ENCODE measurements around the gene TOP1. TPM values are rescaled to one million over a fixed set of nuclear protein-coding genes. Genes with fewer than 3 reads are reported as not detected.

The TOP1 gene
- total RNA-seq, 1 donor from 2014 or later = 9.4 TPM

- no peak for DNase-seq (ENCODE audit: low spot score in 2 of 2)
- Histone ChIP-seq H3K9me3 (no peaks in the 10 kb centered on the region), H3K27ac (no peak overlapping the region), H3K4me1 (peaks cover 2 to 15% of the 10 kb centered on the region in 2 donors), H3K36me3 (peaks cover 2 to 14% of the 10 kb centered on the region in 2 donors), H3K27me3 (no peaks in the 10 kb centered on the region), H3K4me3 (no peak overlapping the region)
- TF ChIP-seq, protein P1, sequence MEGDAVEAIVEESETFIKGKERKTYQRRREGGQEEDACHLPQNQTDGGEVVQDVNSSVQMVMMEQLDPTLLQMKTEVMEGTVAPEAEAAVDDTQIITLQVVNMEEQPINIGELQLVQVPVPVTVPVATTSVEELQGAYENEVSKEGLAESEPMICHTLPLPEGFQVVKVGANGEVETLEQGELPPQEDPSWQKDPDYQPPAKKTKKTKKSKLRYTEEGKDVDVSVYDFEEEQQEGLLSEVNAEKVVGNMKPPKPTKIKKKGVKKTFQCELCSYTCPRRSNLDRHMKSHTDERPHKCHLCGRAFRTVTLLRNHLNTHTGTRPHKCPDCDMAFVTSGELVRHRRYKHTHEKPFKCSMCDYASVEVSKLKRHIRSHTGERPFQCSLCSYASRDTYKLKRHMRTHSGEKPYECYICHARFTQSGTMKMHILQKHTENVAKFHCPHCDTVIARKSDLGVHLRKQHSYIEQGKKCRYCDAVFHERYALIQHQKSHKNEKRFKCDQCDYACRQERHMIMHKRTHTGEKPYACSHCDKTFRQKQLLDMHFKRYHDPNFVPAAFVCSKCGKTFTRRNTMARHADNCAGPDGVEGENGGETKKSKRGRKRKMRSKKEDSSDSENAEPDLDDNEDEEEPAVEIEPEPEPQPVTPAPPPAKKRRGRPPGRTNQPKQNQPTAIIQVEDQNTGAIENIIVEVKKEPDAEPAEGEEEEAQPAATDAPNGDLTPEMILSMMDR (IDR thresholded peaks at IDR 0.05) = no peak
- intact Hi-C loops (cut with DNase I) = no loop called here
These were observed 34.8 kb downstream of the TOP1 start for GRCh38 chr20:41063442-41063841.

- no peaks in the 10 kb centered on the region for H3K9me3 ChIP-seq
- intact Hi-C loops (cut with DNase I) = no loop called here
- H3K27me3 ChIP-seq = no peaks in the 10 kb centered on the region
- TF ChIP-seq, protein P1 (IDR thresholded peaks at IDR 0.05) = no peak
- no peak overlapping the region for H3K27ac ChIP-seq
- no peak overlapping the region for H3K4me3 ChIP-seq
- peaks cover 2 to 14% of the 10 kb centered on the region in 2 donors for H3K36me3 ChIP-seq
- peaks cover 4 to 21% of the 10 kb centered on the region in 2 donors for H3K4me1 ChIP-seq
- DNase-seq (ENCODE audit: low spot score in 2 of 2) = no peak
These were observed 35.8 kb downstream of the TOP1 start for GRCh38 chr20:41064377-41064776.

GRCh38 chr20:41065716-41066115, 37.1 kb downstream of the TOP1 start:
- H3K4me3 ChIP-seq = no peak overlapping the region
- peaks cover 2 to 14% of the 10 kb centered on the region in 2 donors for H3K36me3 ChIP-seq
- H3K27ac ChIP-seq = no peak overlapping the region
- intact Hi-C loops (cut with DNase I) = no loop called here
- no peaks in the 10 kb centered on the region for H3K9me3 ChIP-seq
- no peaks in the 10 kb centered on the region for H3K27me3 ChIP-seq
- no peak for DNase-seq (ENCODE audit: low spot score in 2 of 2)
- H3K4me1 ChIP-seq = peaks cover 4 to 21% of the 10 kb centered on the region in 2 donors
- TF ChIP-seq, protein P1 (IDR thresholded peaks at IDR 0.05) = no peak

GRCh38 chr20:41068806-41069205, 40.2 kb downstream of the TOP1 start:
- H3K36me3 ChIP-seq = peaks cover 2 to 3% of the 10 kb centered on the region in 2 donors
- H3K4me3 ChIP-seq = no peak overlapping the region
- intact Hi-C loops (cut with DNase I) = no loop called here
- no peaks in the 10 kb centered on the region for H3K9me3 ChIP-seq
- no peak for DNase-seq (ENCODE audit: low spot score in 2 of 2)
- H3K27ac ChIP-seq = no peak overlapping the region
- H3K4me1 ChIP-seq = peaks cover 4 to 41% of the 10 kb centered on the region in 2 donors
- no peaks in the 10 kb centered on the region for H3K27me3 ChIP-seq
- TF ChIP-seq, protein P1 (IDR thresholded peaks at IDR 0.05) = no peak

DNA sequence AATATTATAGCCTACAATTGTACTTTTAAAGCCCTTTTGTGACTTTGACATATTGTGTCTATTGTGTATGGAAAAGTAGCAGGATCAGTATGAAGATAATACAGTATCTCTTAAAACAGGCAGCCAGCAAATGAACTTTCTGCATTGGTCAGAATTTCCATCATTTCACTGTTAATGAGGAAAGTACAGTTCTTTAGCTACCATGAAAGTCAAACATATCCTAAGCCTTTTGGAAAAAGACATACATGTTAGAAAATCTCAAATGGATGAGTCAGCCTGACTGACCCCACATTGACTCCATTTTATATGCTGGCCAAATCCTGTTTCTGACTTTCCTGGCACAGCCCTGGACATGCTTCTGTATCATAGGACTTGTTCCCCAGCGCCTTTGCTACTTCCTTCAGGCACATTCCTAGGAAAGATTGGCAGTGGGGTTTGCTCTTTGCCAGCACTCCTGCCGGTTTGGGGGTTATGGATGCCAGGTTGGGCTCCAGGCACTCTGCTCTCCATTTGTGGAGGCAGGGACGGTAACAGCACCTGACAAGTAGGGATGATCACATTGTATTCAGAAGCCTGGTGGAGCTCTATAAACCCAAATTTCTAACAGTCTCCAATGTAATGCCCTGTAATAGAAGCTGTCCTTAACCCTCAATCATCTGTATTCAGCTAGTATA, 43.7 kb downstream of the TOP1 start:
- peaks cover 4 to 40% of the 10 kb centered on the region in 2 donors for H3K4me1 ChIP-seq
- DNase-seq (ENCODE audit: low spot score in 2 of 2) = peak in 1 of 2 donors; percentile 79
- H3K4me3 ChIP-seq = no peak overlapping the region
- intact Hi-C loops (cut with DNase I) = loop anchor here (2.0 to 10.0 kb wide), 2 partner anchors 44 to 208 kb away; partner anchors contain the start of gene TOP1
- H3K9me3 ChIP-seq = no peaks in the 10 kb centered on the region
- H3K27me3 ChIP-seq = no peaks in the 10 kb centered on the region
- TF ChIP-seq, protein P1 (IDR thresholded peaks at IDR 0.05) = no peak
- H3K27ac ChIP-seq = peak overlapping the region; percentile 68 to 75
- H3K36me3 ChIP-seq = peaks cover 0 to 2% of the 10 kb centered on the region in 2 donors
